Hindlimb muscle (tissue), 1 donor: ENCODE data around the gene ITIH5. TPM values are rescaled to one million over a fixed set of nuclear protein-coding genes. Genes with fewer than 3 reads are reported as not detected.

Source experiments
- DNase-seq: peaks from one replicate; pipeline ENCODE4 v3.0.0-alpha.2; 2013
- polyA plus RNA-seq: library from polyadenylated mRNA; unstranded; fragments of 120-200 nt; gene quantifications from one replicate; pipeline ENCODE4 v1.2.1, GENCODE V29; 2013; ENCODE audit not compliant: insufficient read length

The ITIH5 gene
- polyA plus RNA-seq, 1 donor, result 42.2 TPM

DNA sequence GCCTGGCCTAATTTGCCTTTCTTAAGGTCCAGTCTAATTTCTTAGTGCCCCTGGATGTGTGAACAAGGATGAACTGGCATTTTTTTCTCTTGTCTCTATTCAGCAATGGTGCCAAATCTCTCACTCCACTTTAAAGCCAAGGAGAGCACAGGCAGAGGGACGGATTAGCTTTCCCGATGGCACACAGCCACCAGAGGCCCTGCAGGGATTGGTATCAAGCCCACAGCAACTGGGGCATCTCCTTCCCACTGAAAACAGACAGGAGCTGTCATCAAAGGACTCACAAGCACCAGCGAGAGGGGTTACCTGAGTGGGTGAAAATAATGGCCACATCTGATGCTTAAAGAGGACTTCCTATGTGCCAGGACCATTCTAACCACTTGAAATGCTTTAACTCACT lies 83.1 kb downstream of the ITIH5 start:
- no peak for DNase-seq

GRCh38 chr10:7580520-7580919 lies 86.2 kb downstream of the ITIH5 start:
- DNase-seq, result no peak

- DNase-seq, result no peak
Observed at GRCh38 chr10:7579681-7580080, 87.1 kb downstream of the ITIH5 start.

GRCh38 chr10:7577579-7577978 lies 89.2 kb downstream of the ITIH5 start:
- no peak for DNase-seq

GRCh38 chr10:7577176-7577575 lies 89.6 kb downstream of the ITIH5 start:
- no peak for DNase-seq

DNA sequence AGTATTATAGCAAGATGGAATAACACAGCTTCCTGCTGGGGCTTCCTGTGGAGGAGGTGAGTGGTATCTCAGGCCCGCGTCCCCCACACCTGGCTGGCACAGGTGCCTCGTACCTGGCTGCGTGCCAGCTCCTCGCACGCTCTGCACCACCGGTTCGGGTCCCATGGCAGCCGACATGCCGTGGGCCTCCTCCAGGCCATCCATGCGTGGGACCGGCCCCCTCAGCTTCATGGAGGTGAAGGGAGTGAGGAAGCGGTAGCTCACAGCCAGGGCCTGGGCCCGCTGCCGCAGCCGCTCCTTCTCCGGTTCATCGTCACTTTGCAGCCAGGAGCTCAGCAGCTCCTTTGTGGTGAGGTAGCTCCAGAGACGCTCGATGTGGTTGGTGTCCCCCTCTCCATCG lies 90.4 kb downstream of the ITIH5 start:
- no peak for DNase-seq

- DNase-seq, result peak; percentile 54
Observed at GRCh38 chr10:7572391-7572790, 94.4 kb downstream of the ITIH5 start.

DNA sequence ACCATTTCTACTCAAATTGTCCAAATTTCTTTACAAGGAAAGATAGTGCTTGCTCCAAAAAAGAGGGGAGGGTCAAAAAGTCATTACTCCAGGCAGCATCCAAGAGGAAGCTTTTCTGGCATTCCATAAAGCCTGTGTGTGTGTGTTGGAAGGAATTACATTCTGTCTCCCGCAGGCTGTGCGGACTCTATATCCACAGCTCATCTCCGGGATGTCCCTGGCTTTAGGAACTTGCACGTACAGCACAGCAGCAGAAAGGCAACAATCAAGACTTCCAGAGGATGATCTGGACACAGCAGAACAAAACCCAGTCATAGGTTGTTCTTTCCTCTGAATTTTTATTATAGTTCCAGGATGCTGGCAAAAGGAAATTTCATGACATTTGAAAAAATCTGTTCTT lies 94.8 kb downstream of the ITIH5 start:
- DNase-seq, result peak; percentile 74

DNA sequence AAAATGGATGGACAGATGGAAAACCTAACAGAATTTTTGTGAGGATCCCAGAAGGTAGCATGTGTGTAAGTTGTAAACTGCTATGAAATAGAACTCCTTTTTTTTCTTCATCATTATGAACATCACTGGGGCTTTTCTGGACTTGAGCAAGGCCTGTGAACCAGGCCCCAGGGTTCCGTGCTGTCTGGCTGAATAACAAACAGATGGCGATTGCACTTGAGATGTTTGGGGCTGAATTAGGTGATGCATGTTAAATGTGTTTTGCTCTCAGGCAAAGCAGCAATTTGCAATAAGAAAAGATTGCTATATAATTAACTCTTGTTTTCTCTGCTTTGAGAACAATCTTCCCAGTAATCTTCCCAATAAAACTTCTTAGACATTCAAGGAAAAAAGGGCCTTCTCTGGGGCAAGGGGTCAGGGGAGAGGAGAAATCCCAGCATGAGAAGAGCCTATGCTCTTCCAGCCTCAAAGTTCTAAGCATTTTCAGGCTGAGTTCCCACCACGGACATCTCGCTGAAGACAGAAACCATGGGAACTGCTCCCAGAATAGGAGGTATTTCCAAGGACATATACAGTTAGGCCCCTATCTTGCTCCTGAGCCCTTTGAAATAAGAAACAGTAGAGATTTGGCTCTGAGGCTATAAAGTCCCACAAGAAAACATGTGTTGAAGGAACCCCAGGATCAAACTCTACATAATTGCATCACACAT lies 98.7 kb downstream of the ITIH5 start:
- no peak for DNase-seq

DNA sequence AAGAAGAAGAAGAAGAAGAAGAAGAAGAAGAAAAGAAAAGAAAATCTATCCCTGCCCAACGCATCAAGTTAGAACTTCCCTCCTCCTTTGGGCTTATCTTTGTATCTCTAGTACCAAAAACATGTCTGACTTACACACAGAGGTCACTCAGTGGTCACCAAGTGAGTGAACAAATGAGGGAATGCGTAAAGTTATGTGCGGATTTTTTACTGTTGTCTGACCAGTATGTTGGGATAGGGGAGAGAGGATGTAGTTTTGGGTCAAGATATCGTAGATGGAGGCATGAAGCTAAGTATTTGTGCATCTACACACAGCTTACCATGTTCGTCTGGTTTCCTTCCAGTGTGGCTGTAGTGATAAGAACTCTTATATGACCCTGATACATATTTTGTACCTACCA lies 99.9 kb downstream of the ITIH5 start:
- DNase-seq, result no peak

- no peak for DNase-seq
Observed at GRCh38 chr10:7565871-7566270, 100.9 kb downstream of the ITIH5 start.

GRCh38 chr10:7563770-7564169 lies 103.0 kb downstream of the ITIH5 start:
- DNase-seq, result no peak

- peak; percentile 69 for DNase-seq
Observed at GRCh38 chr10:7563368-7563767, 103.4 kb downstream of the ITIH5 start.

DNA sequence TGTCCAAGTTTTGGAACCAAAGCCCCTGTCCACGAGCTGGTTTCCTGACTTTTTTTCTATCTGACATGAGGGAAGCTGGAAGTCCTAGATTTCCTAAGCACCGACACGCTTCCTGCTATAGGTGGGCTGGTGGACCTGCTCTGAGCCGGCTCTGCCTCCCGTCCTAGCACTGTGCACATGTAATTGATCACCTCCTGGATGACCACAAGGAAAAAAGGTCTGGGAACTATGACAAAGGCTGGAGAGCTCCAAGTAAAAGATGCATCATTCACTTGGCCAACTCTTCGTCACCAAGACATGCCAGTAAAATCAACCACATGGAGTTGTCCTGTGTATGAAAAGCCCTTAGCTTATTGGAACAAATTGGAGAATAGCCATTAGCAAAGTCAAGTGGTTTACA lies 104.8 kb downstream of the ITIH5 start:
- peak; percentile 60 for DNase-seq

- peak; percentile 83 for DNase-seq
Observed at GRCh38 chr10:7561216-7561893, 105.4 kb downstream of the ITIH5 start.

GRCh38 chr10:7560519-7560918 lies 106.2 kb downstream of the ITIH5 start:
- DNase-seq, result no peak

- no peak for DNase-seq
Observed at GRCh38 chr10:7559386-7559785, 107.4 kb downstream of the ITIH5 start.

- no peak for DNase-seq
Observed at GRCh38 chr10:7558036-7558435, 108.7 kb downstream of the ITIH5 start.

- DNase-seq, result no peak
Observed at GRCh38 chr10:7553531-7553930, 113.2 kb downstream of the ITIH5 start.

- peak; percentile 47 for DNase-seq
Observed at GRCh38 chr10:7551950-7552716, 114.6 kb downstream of the ITIH5 start.

- DNase-seq, result no peak
Observed at GRCh38 chr10:7551289-7551688, 115.5 kb downstream of the ITIH5 start.

DNA sequence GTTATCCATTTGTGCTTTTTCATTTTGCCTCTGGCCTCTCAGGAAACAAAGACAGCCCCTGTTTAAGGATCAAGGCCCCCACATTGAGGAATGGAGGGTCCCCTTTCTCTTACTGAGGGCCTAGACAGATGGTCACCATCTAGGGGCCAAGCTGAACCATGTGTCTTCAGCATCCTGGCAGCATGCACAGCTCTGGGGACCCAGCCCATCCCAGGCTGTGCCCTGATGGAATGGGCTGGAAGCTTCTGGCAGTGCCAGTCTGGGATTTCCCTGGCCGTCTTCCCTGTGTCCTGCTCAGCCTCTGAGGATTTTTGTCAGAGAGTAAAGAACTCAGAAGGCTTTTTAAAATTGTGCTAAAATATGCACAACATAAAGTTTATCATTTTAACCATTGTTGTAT lies 116.8 kb downstream of the ITIH5 start:
- DNase-seq, result no peak

DNA sequence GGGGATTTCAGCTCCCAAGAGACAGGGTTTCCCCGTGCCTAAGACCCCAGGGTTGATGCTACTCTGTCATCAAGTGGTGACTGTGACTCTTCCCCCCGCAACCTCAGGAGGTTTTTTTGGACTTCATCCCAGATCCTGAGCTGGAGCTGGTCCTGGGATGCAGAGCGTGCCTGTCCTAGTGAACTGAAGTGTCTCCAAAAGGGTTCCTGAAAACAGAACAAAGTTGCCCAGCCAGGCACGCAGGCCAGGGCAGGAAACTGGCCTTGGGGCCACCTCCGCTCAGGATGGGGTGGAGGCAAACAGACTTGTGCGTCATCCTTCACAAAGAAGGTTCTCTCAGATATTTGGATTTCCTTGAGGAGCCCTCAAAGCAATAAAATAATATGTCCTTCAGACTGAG lies 118.9 kb downstream of the ITIH5 start:
- DNase-seq, result no peak

DNA sequence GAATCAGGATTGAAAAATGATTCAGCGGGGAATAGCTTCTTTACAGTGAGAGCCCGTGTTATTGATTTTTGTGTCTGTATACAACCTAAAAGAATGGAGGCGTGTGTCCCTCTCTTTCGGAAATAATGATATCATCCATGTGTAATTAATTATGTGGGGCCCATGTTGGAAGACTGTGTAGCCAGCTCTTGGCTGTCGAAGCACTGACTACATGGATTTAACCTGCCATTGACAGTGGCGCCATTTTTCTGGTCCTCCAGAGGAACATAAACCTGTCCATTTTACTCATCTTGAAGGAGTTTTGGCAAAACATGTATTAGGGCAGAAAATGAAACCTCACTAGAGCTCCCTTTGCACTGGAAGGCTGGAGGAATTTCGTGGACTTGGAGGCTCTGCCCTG lies 119.6 kb downstream of the ITIH5 start:
- DNase-seq, result peak; percentile 68
